Activated CD8-positive, alpha-beta memory T cell treated with anti-CD3 and anti-CD28 coated beads for 48 hours (primary cell): ENCODE measurements around the gene ZC3H4.
"Not testable (repeated sequence)": the region's sequence is repeated elsewhere in the genome, so short reads cannot be mapped to it uniquely, and the experiment has no call there.

Experiments
- DNase-seq, 3 experiments: peaks; one replicate each; pipeline ENCODE4 v3.0.0-alpha.2; 2020; ENCODE audit warnings: low read depth in 2 of 3, low spot score in 2 of 3

Gene ZC3H4

GRCh38 chr19:47050562-47050961 is 63.0 kb downstream of the ZC3H4 start:
- DNase-seq, result not testable (repeated sequence)

GRCh38 chr19:47049307-47049700 is 64.3 kb downstream of the ZC3H4 start:
- DNase-seq, result no peak

GRCh38 chr19:47047763-47048405 is 65.7 kb downstream of the ZC3H4 start:
- peak; percentile 44 to 58 (median 45) for DNase-seq

GRCh38 chr19:47047272-47047762 is 66.3 kb downstream of the ZC3H4 start:
- no peak for DNase-seq

DNA sequence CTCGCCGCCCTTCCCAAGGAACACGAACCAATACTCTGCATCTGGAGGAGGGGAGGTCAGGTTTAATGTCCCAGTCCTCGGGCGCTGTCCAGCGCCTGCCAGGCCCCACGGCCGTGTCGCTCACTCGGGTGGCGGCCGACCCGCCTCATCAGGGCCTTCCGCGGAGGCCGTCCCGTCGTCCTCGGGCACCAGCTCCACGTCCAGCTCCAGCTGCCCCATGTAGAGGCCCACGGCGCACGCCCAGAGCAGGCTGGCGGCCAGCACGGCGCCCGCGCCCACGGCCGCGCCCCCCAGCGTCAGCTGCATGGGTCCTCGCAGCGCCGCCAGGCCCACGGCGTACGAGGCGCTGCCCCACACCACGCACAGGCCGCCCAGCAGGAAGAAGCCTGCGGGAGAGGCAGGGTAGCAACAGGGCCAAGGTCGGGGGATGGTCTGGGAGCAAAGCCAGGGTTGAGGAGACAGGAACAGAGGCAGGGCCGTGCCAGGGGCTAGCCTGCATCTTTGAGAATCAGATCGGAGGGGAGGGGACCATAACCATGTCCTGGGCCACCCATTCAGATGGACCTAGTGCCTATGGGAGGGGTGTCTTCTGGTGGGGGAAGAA is 67.6 kb downstream of the ZC3H4 start:
- DNase-seq, result no peak

GRCh38 chr19:47044946-47045866 is 68.4 kb downstream of the ZC3H4 start:
- DNase-seq, result no peak

GRCh38 chr19:47040869-47041268 is 72.7 kb downstream of the ZC3H4 start:
- DNase-seq, result no peak

DNA sequence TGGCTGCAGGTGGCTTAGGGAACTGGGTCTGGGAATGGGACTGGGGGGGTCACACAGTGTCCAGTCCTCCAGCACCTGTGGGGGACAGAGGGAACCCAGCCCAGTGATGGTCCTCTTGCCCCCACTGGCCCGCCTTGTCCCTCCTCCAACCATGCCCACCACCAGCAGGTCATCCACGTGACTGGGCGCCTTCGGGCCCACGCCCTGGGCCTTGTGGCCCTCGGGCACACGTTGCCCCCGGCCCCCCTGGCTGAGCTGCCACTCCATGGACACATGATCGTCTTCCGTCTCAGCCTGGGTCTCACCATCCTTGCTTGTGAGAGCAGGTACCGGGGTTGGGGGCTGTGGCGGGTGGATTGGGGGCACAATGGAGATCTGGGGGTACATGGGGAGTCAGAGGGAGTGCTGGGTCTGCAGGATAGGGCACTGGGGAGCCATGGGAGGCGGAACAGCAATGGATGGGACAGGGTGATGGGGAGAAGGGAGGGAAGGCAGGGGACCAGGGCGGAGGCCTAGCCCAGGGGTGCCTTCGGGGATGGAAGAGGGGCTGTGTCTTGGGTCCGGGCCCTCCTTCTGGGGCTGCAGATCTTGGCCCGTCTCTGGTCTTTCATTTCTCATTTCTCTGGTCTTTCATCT is 74.2 kb downstream of the ZC3H4 start:
- no peak for DNase-seq

- no peak for DNase-seq
Observed at GRCh38 chr19:47037766-47038165, 75.8 kb downstream of the ZC3H4 start.

- DNase-seq, result no peak
Observed at GRCh38 chr19:47036097-47036651, 77.4 kb downstream of the ZC3H4 start.

DNA sequence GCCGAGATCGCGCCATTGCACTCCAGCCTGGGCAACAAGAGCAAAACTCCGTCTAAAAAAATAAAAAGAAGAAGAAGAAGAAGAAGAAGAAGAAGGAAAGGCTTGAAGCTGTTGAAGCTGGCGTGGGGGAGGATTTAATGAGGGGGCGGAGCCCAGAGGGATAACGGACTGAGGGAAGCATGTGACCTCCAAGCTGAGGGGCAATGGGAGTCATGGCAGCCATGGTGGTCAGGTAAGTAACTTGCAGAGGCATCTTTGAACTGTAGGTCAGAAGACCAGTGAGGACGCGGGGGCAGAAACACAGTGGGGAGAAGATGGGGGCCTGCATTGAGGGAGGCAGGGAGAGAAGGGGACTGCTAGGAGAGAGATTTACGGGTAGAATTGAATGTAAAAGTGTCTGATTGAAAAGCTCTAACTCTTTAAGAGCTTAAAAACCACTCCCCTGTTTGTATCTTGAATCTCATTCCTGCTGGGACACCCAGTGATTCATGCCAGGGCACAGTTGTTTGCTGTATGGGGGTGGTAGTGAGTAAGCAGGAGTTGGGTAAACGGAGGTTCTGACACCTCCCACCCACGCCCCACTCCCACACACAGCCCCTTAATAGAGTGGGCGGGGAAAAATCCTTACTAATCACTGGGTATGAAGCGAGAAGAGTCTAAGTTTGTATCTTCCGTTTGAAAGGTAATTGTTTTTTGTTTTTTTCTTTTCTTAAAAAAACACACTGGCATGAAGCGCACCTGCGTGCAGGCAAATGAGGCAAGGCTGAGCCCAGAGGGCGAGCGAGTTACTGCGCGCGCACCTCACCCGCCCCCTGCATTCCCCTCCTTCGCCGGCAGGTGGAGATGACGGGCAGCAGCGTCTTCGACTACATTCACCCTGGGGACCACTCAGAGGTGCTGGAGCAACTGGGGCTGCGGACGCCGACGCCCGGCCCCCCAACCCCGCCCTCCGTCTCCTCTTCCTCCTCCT is 78.2 kb downstream of the ZC3H4 start:
- peak; percentile 92 to 99 (median 99) for DNase-seq

DNA sequence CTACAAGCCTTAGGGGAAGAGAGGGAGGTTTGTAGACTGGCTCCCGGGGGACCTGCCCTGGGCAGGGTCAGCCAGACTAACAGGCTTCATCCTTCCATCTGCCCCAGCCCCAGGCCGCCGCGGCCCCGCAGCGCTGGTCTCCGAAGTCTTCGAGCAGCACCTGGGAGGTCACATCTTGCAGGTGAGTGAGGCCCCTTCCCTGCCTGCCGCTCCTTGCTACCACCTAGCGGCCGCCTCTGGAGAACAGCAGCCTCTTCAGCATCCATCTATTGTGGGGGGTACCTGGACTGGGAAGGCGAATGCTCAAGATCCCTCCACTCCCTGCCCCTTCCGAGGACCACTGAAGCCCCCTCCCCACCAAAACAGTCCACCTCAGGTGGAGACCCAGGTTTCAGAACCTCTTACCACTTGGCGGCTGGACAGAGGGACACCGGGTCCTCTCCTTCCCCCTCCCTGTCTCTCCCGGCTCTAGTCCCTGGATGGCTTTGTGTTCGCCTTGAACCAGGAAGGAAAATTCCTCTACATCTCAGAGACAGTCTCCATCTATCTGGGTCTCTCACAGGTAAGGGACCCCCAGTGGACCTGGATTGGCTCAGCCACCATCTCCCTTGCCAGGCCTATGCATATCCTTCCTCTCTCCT is 81.3 kb downstream of the ZC3H4 start:
- DNase-seq, result peak in 2 of 3 experiments; percentile 23 to 30

- DNase-seq, result no peak
Observed at GRCh38 chr19:47028195-47028601, 85.4 kb downstream of the ZC3H4 start.

GRCh38 chr19:47027586-47028088 is 85.9 kb downstream of the ZC3H4 start:
- DNase-seq, result no peak

GRCh38 chr19:47026889-47027288 is 86.7 kb downstream of the ZC3H4 start:
- no peak for DNase-seq

GRCh38 chr19:47026156-47026555 is 87.4 kb downstream of the ZC3H4 start:
- DNase-seq, result no peak

DNA sequence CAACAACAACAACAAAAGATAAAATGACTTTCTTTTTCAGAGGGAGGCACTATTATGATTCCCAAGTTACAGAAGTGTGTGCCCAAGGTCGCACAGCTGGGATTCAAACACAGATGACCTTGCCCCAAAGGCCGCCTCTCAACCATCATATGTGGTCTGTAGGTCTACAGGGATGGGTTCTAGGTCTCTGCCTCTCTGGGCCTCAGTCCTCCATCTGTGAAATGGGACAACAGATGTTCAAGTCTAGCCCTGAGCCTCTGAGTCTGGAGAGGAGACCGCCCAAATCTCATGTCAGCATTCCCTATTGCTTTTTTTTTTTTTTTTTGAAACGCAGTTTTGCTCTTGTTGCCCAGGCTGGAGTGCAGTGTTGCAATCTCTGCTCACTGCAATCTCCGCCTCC is 89.1 kb downstream of the ZC3H4 start:
- DNase-seq, result no peak

GRCh38 chr19:47023448-47023794 is 90.2 kb downstream of the ZC3H4 start:
- no peak for DNase-seq
